Activated effector memory CD4-positive, alpha-beta T cell treated with anti-CD3 and anti-CD28 coated beads, Interleukin-2, amount 50 U/mL, for 16 hours (primary cell): ENCODE measurements around the gene KCNA5.

Experiments
- DNase-seq: peaks from one replicate; pipeline ENCODE4 v3.0.0-alpha.2; 2020

Gene KCNA5

GRCh38 chr12:5027046-5027821, 16.4 kb upstream of the KCNA5 start:
- DNase-seq, result no peak

GRCh38 chr12:5030066-5030465, 13.6 kb upstream of the KCNA5 start:
- DNase-seq, result no peak

DNA sequence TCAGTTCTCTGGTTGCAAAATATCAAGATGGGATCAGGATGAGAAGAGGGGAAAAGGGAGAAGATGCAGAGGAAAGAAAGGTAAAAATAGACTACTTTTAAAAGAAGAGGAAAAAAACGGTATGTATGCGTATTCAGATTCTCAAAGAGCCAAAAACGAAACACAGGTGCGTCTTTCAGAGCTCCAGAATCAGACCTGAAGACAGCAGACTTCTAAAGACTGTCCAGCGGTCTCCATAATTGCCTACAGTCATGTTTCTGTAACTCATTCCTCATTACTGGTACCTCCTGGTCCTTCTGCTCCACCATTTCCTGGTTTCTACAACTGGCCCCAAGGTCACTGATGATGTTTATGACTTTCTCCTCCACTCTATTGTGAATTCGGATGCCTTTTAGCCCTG, 12.4 kb upstream of the KCNA5 start:
- no peak for DNase-seq

- no peak for DNase-seq
These were observed 11.7 kb upstream of the KCNA5 start for GRCh38 chr12:5031958-5032357.

GRCh38 chr12:5032821-5033220, 10.9 kb upstream of the KCNA5 start:
- DNase-seq, result no peak

- no peak for DNase-seq
These were observed 9.8 kb upstream of the KCNA5 start for GRCh38 chr12:5033883-5034282.

DNA sequence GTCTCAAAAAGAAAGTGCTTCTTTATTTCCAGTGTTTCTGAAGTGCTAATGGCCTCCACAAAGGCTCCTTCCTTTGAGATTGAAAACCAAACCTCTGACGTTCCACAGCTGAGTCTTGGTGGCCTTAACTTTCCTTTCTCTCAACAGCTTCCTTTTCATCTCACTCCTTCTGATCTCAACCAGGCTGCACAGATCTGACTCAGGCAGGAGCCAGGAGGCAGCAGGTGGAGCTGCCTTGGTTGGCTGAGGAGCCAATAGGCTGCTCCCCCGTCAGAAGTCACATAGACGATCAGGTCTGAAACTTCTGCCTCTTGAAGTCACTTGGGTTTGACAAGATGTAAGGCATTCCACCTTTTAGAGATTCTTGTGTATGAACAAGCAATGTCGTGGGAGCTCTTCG, 9.1 kb upstream of the KCNA5 start:
- DNase-seq, result no peak

DNA sequence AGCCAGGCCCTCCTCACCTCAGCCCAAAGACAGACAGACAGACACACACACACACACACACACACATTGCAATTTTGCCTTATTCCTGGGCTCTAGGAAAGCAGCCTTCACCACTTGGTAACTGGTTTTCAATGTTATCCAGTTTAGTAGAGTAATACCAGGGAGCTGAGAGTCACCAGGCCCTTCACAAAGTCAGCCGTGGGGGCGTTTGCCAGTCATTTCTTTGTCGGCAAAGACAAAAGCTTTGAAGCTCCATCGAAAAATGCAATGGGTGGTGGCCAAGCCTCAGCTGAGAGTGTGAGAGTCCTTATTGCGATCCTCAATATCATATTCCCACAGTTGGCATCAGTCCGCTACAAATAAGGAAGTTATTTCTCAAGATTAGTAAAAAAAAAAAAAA, 8.1 kb upstream of the KCNA5 start:
- DNase-seq, result no peak

GRCh38 chr12:5036031-5036430, 7.6 kb upstream of the KCNA5 start:
- no peak for DNase-seq

- DNase-seq, result no peak
These were observed 5.8 kb upstream of the KCNA5 start for GRCh38 chr12:5037795-5038357.

- no peak for DNase-seq
These were observed 4.8 kb upstream of the KCNA5 start for GRCh38 chr12:5038781-5039311.

DNA sequence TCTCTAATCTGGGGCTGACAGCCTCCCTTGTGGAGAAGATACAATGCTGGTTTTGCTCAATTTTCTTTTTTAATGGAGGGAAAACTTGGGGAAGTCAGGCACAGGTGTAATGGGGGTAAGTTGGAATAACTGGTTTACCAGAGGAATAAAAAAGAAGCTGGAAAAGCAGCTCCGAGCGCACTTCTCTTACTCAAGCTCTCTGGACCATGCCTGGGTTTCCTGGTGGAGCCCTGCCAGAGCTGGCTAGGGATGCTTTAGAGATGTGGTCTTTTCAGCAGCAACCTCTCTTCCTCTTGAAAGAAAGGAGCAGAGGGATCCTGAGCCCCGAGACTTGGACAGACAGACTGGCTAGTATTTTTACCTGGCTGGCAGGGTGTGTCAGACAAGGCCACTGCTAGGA, 3.9 kb upstream of the KCNA5 start:
- no peak for DNase-seq

- no peak for DNase-seq
These were observed 3.3 kb upstream of the KCNA5 start for GRCh38 chr12:5040368-5040767.

GRCh38 chr12:5044420-5045295, 979 bp downstream of the KCNA5 start:
- no peak for DNase-seq

DNA sequence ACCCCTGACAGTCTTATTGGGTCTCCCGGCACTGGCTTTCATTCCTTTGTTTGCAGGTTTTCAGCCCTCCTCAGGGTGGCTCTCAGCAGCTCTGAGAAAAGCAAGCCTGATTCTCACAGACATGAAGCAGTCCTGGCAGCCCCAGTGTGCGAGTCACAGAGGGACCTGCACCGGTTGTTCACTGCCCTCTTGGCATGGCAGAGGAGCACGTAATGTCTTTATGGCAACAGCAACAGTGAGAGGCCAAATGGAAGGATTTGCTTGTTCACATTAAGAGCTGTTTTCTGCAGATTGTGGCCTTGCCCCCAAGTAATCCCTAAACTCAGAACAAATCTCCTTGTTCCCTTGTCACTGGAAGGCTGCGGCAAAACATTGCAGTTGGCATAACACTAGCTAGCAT, 3.4 kb downstream of the KCNA5 start:
- DNase-seq, result no peak

DNA sequence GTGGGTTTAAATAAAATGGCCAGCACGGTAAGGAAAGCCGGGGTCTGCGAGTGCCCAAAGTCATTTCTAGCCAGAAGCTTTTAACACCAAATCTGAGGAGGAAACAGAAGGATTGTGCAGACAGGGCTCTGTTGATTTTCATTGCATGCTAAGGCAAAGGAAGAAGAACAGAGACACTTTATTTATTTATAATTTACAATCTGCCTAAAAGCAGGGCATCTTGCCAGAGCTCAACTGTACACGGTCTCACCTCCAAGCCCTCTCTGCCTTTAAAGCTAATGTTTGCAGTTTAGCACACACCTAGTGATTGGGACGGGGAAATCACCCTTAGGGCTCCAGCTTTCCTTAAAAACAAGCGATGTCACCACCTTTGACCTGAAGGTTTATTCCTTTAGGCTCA, 4.0 kb downstream of the KCNA5 start:
- DNase-seq, result no peak

DNA sequence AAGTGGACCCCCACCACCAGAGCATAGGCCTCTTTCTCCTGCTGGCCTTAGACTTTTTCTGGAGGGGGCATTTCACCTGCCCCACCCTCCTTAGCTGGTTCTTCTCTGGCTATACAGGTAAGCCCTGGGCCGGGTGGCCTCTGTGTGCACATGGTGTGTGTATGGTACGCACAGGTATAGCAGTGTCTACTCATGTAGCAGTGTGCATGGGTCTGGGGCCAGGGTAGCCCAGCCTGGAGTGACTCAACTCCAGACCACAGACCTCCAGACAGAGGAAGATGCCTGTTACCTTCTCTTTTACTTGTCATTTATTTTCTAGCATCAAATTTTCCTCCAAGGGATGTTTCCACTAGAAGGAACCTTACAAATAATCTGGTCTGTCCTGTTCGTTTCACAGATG, 6.9 kb downstream of the KCNA5 start:
- DNase-seq, result no peak

DNA sequence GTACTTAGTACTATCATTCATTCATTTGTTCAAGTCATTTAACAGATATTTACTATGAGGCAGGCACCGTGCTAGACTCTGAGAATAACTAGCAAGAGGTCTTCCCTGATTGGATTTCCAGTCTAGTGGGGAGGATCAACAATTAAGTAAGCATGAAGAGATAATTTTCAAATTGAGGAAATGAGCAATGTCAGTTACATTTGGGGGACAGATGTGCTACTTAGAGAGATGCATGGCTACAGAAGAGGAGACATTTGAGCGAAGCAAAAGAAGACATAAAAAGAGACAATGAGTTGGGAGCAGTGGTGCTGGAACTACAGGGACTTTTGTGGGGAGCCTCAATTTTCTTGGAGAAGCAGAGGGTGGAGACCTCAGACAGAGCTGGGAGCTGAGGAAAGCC, 7.7 kb downstream of the KCNA5 start:
- no peak for DNase-seq

DNA sequence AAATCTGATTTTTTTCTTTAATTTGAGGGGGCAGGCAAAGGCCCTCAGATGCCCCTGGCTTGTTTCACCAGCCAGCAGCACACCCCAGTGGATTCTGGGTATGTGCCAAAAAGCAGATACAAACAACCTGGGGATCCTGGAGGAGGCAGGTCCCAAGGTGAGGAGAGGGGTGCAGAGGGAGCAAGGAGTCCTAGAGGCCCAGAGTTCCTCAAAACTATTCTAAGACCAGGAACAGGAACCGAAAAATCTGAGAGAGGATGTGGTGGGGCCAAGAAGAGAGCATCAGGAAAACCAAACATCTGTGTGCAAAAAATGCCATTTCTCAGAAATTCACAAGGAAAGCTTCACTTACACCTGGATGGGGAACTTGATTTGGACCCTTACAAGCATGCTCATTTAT, 8.2 kb downstream of the KCNA5 start:
- no peak for DNase-seq

DNA sequence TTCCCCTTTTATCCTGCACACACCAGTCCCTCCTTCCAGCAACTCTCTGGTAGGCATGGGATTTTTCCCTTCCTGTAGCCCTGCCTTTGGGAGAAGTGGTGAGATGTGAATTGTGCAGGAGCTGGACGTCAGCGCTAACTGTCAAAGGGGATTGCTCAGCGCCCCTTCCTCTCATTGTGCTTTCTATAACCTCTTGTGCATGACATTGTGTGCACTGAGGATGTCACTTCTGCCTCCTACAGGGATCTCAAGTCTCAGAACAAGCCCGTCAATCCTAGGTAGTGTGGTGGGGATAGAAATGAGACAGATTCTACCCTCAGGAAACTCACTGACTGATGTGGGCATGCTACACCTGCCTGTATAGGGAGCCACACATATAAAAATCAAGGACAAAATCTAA, 8.7 kb downstream of the KCNA5 start:
- no peak for DNase-seq

DNA sequence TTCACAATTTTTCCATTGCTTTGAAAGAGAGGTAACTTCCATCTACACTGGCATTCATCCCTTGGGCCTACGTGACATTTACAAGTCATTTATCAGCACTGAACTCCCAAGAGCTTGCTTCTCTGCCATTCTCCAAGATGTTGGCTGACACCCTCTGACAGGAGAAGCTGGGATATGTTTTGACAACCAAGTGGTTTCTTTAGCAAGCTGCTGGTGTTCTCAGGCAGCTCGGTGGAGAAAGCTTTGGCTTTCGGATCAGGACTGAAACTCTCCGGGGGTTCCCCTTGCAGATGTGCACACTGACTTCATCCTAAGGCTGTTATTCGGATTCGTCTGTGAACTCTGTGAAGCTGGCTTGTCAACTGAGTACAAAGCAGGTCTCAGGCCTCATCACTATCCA, 15.7 kb downstream of the KCNA5 start:
- DNase-seq, result no peak

GRCh38 chr12:5060958-5061357, 17.3 kb downstream of the KCNA5 start:
- DNase-seq, result no peak

- DNase-seq, result no peak
These were observed 19.5 kb downstream of the KCNA5 start for GRCh38 chr12:5063149-5063548.
